ENCODE data around the gene GAP43. TPM values are rescaled to one million over a fixed set of nuclear protein-coding genes. Genes with fewer than 3 reads are reported as not detected.

Gene GAP43
- total and polyA plus RNA-seq, 2 of the 4 experiments (the other 2 are of a cell fraction), result 0.36 to 0.51 TPM

GRCh38 chr3:115702598-115702997 lies 79.3 kb downstream of the GAP43 start:
- Histone ChIP-seq H3K4ac (ENCODE audit: low read depth, low read length) (no peak overlapping the region), H3K27ac (ENCODE audit: insufficient read depth, low read length) (no peak overlapping the region), H2BK20ac (ENCODE audit: low read depth, low read length) (no peak overlapping the region), H3K23ac (ENCODE audit: low read depth, low read length) (no peak overlapping the region), H2BK120ac (ENCODE audit: low read depth, low read length) (no peak overlapping the region), H2AK9ac (replicated peaks; ENCODE audit: low read depth, low read length, poor library complexity) (no peak overlapping the region), H3K56ac (ENCODE audit: extremely low read depth, insufficient read depth, low read length) (no peak overlapping the region), H4K8ac (ENCODE audit: low read depth in 2 of 2, low read length in 2 of 2) (no peak overlapping the region), H3K9ac (ENCODE audit: low read depth, low read length) (no peak overlapping the region), H3K4me2 (ENCODE audit: low read depth, low read length) (no peak overlapping the region), H3K9me3 (ENCODE audit: control insufficient read depth, insufficient read depth, low read length) (no peaks in the 10 kb centered on the region), H2BK5ac (ENCODE audit: low read depth, low read length, poor library complexity, severe bottlenecking) (no peak overlapping the region), H2BK15ac (ENCODE audit: low read depth, low read length) (no peak overlapping the region), H3K79me1 (ENCODE audit: low read depth in 1 of 2, low read length in 2 of 2) (no peaks in the 10 kb centered on the region), H3K4me3 (ENCODE audit: insufficient read depth, low read depth, low read length) (no peak overlapping the region), H4K5ac (ENCODE audit: low read depth, low read length) (no peak overlapping the region), H4K20me1 (ENCODE audit: insufficient read depth, low read length) (no peaks in the 10 kb centered on the region), H2AK5ac (ENCODE audit: low read depth, low read length) (no peak overlapping the region), H2AFZ (replicated peaks; ENCODE audit: low read length, poor library complexity) (no peak overlapping the region), H3K4me1 (ENCODE audit: control insufficient read depth, insufficient read depth, low read length) (peaks cover 9% of the 10 kb centered on the region), H3K27me3 (ENCODE audit: control insufficient read depth, insufficient read depth, low read length) (no peaks in the 10 kb centered on the region), H3K36me3 (ENCODE audit: control insufficient read depth, insufficient read depth, low read length) (no peaks in the 10 kb centered on the region), H4K91ac (ENCODE audit: insufficient read depth, low read depth, low read length) (no peak overlapping the region), H3K9me1 (ENCODE audit: insufficient read depth, low read length) (peaks cover 6% of the 10 kb centered on the region; the same call in 1 of the 2 replicates), H3K18ac (ENCODE audit: low read depth, low read length) (no peak overlapping the region), H3K14ac (replicated peaks; ENCODE audit: low read depth, low read length) (no peak overlapping the region)
- DNase-seq (no peak), ATAC-seq (ENCODE audit: low read depth) (no peak)
- BruUV-seq (replicated peaks), result no TSS peak
- dilution Hi-C loops (cut with HindIII; ENCODE audit: low sequenced_read_pairs, unreplicated experiment), result no loop called here
- ChIA-PET POLR2A (ENCODE audit: unreplicated experiment) (no interaction called here), CTCF (interaction anchor here (0.6 kb wide), 1 partner anchor 1441 kb away, joined by 5 read pairs; no protein-coding TSS in a partner anchor)
- WGBS, 2 experiments (ENCODE audit: extremely low coverage in 2 of 2, insufficient read length in 1 of 2), result 100% methylated on average over 2 of the region's 2 CpGs; no CpG with 5 or more reads in 1 of the 2 experiments
- TF ChIP-seq CHD1 (IDR thresholded peaks at IDR 0.05; ENCODE audit: low read depth, low read length), result no peak
- intact Hi-C loops (cut with micrococcal nuclease), result no loop called here
- in situ Hi-C loops (cut with MboI; ENCODE audit: low sequenced_read_pairs), result no loop called here
